Measurements from ENCODE around the gene OS9. TPM values are rescaled to one million over a fixed set of nuclear protein-coding genes. Genes with fewer than 3 reads are reported as not detected.
A peak's percentile ranks its signal among the peaks of the same experiment; 100 is the strongest.

Gene OS9
- total RNA-seq, 6 donors from 2014 or later = 171 to 305 (median 278) TPM

- DNase-seq (peak; percentile 99 to 100), ATAC-seq (ENCODE audit: low FRiP score in 2 of 2) (peak; percentile 95)
- Histone ChIP-seq H3K27me3 (no peaks in the 10 kb centered on the region), H3K4me3 (peak within 1 kb of the TSS; percentile 4 to 82 (median 70)), H3K9me3 (no peaks in the 10 kb centered on the region), H3K4me1 (peaks cover 22 to 53% (median 47%) of the 10 kb centered on the region in 4 donors), H3K36me3 (peaks cover 9 to 35% (median 28%) of the 10 kb centered on the region in 4 donors), H3K27ac (peak within 1 kb of the TSS; percentile 80 to 94 (median 88))
- TF ChIP-seq EP300 (IDR thresholded peaks at IDR 0.05) (peak in 1 of 4 donors; percentile 95), POLR2AphosphoS5 (IDR thresholded peaks at IDR 0.05) (peak; percentile 90 to 92), POLR2A (IDR thresholded peaks at IDR 0.05) (peak in 3 of 4 donors; percentile 37 to 84 (median 75)), CTCF (IDR thresholded peaks at IDR 0.05) (peak in 3 of 6 experiments; percentile 4 to 44 (median 25))
- WGBS, 2 donors = 0 to 1% methylated on average over 15 to 55 of the region's 58 CpGs
These were observed 58.1 kb downstream of the OS9 start, which contains the start of gene CDK4 for GRCh38 chr12:57751788-57752667. CDK4 (minus strand) TSS chr12:57752310; CDS start chr12:57751717, 593 bp downstream.

- WGBS, 2 donors = 0 to 5% methylated on average over 5 of the region's 5 CpGs
- peak overlapping the region in 3 of 4 donors; percentile 69 to 82 (median 71) for H3K4me3 ChIP-seq
- peaks cover 6 to 29% (median 23%) of the 10 kb centered on the region in 4 donors for H3K36me3 ChIP-seq
- peak overlapping the region; percentile 30 to 94 (median 78) for H3K27ac ChIP-seq
- H3K27me3 ChIP-seq = no peaks in the 10 kb centered on the region
- H3K4me1 ChIP-seq = peaks cover 22 to 56% (median 48%) of the 10 kb centered on the region in 4 donors
- DNase-seq (no peak), ATAC-seq (ENCODE audit: low FRiP score in 2 of 2) (no peak)
- TF ChIP-seq EP300 (IDR thresholded peaks at IDR 0.05) (no peak), CTCF (IDR thresholded peaks at IDR 0.05) (peak in 1 of 6 experiments; percentile 10), POLR2A (IDR thresholded peaks at IDR 0.05) (peak in 1 of 4 donors; percentile 10)
- H3K9me3 ChIP-seq = no peaks in the 10 kb centered on the region
These were observed 58.7 kb downstream of the OS9 start for GRCh38 chr12:57752668-57753000.

GRCh38 chr12:57753756-57754337 lies 59.9 kb downstream of the OS9 start:
- Histone ChIP-seq H3K9me3 (no peaks in the 10 kb centered on the region), H3K27ac (peak overlapping the region in 2 of 4 donors; percentile 81 to 91), H3K27me3 (no peaks in the 10 kb centered on the region), H3K4me3 (no peak overlapping the region), H3K36me3 (peaks cover 0 to 28% (median 21%) of the 10 kb centered on the region in 4 donors), H3K4me1 (peaks cover 22 to 56% (median 48%) of the 10 kb centered on the region in 4 donors)
- TF ChIP-seq CTCF (IDR thresholded peaks at IDR 0.05) (no peak), POLR2AphosphoS5 (IDR thresholded peaks at IDR 0.05) (no peak), POLR2A (IDR thresholded peaks at IDR 0.05) (no peak), EP300 (IDR thresholded peaks at IDR 0.05) (no peak)
- ATAC-seq (ENCODE audit: low FRiP score in 2 of 2) = no peak
- WGBS, 2 donors = 22 to 26% methylated on average over 1 of the region's 1 CpG
- DNase-seq = no peak

GRCh38 chr12:57754411-57755193 lies 60.7 kb downstream of the OS9 start, which contains the start of gene MARCHF9:
MARCHF9 (plus strand) TSS chr12:57755103; CDS start chr12:57755529, 426 bp downstream.
- ATAC-seq (ENCODE audit: low FRiP score in 2 of 2) (peak in 1 of 2 donors; percentile 64), DNase-seq (peak; percentile 90)
- peak within 1 kb of the TSS; percentile 53 to 90 (median 86) for H3K4me3 ChIP-seq
- no peaks in the 10 kb centered on the region for H3K9me3 ChIP-seq
- H3K36me3 ChIP-seq = peaks cover 0 to 24% (median 17%) of the 10 kb centered on the region in 4 donors
- H3K4me1 ChIP-seq = peaks cover 22 to 56% (median 48%) of the 10 kb centered on the region in 4 donors
- peak within 1 kb of the TSS; percentile 81 to 91 (median 82) for H3K27ac ChIP-seq
- H3K27me3 ChIP-seq = no peaks in the 10 kb centered on the region
- no peak for TF ChIP-seq EP300 (IDR thresholded peaks at IDR 0.05)
- peak in 1 of 4 donors; percentile 29 for TF ChIP-seq POLR2A (IDR thresholded peaks at IDR 0.05)
- no peak for TF ChIP-seq POLR2AphosphoS5 (IDR thresholded peaks at IDR 0.05)
- no peak for TF ChIP-seq CTCF (IDR thresholded peaks at IDR 0.05)
- 1 to 2% methylated on average over 11 to 24 of the region's 41 CpGs for WGBS, 2 donors
